ENCODE data around the gene GRK1.
A peak's percentile ranks its signal among the peaks of the same experiment; 100 is the strongest.
"Not testable (repeated sequence)": the region's sequence is repeated elsewhere in the genome, so short reads cannot be mapped to it uniquely, and the experiment has no call there.

GRK1 gene

DNA sequence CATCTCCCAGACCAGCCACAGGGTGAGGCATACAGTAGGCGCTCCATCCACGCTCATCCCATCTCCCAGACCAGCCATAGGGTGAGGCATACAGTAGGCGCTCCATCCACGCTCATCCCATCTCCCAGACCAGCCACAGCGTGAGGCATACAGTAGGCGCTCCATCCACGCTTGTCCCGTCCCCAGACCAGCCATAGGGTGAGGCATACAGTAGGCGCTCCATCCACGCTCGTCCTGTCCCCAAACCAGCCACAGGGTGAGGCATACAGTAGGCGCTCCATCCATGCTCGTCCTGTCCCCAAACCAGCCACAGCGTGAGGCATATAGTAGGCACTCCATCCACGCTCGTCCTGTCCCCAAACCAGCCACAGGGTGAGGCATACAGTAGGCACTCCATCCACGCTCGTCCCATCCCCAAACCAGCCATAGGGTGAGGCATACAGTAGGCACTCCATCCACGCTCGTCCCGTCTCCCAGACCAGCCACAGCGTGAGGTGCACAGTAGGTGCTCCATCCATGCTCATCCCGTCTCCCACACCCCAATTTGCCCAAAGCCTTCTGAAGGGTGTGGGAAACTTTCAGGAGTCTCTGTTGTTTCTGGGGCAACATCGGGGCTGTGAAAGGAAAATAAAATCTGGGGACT is 78.6 kb downstream of the GRK1 start:
- not testable (repeated sequence) for DNase-seq

DNA sequence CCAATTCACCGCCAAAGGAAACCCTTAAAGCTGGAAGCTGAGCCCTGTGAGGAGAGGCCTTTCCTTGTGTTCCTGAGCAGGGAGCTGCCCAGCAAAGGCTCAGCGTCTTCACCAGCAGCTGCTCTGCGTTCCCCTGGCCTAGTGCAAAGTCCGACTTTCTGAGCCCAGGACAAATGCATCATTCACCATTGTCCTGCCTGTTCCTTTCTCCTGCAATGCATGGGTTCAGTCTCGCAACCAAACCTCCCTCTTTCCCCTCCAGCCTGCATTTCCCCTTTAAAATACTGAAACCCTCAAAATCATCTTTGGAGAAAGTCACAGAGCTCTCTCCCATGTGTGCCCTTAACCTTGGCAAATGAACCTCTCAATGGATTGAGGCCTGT is 79.1 kb downstream of the GRK1 start:
- no peak for DNase-seq

DNA sequence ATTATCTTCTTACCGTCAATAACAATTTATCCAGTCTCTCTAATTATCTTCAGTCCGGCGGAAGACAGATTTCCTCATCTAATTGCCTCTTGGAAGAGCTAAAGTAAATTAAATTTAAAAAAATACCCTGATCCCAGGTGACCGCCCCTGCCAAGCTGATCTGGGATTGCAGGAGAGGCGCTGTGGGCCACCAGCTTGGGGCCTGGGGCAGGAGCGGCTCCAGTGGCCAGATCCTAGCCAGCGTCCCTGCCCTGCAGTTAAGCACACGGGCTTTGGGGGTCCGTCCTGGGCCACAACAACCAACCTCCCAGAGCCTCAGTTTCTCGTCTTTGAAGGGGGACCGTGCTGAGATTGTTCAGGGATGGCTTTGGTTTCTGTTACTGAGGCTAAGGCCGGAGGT is 79.7 kb downstream of the GRK1 start:
- no peak for DNase-seq

- DNase-seq, result no peak
These were observed 80.3 kb downstream of the GRK1 start for GRCh38 chr13:113747291-113747833.

GRCh38 chr13:113748101-113748861 is 81.3 kb downstream of the GRK1 start:
- DNase-seq, result no peak

DNA sequence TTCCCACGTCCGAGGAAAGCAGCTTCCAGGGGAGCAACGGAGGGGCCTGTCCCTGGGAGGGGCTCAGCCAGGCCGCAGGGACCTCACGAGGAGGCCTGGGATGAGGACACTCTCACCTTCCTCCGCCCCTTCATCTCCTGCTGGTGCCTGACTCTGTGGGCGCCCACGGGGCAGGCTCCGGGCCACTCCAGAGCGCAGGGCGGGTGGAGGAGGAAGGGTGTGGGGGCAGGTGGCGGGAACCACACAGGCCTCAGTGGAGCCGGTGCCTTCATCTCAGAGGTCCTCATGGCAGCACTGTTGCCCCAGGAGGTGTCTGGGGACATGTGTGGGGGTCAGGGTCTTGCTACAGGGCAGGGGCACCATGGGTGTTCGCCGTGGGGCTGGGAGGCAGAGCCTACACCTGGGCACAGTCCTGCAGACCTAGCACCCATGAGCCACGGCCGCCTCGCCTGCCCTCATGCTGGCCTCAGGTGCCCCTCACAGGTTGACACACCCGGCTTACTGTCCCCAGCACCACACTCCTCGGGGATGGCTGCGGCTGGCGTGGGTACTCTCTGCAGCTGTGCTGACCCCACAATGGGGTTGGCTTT is 81.9 kb downstream of the GRK1 start:
- no peak for DNase-seq

DNA sequence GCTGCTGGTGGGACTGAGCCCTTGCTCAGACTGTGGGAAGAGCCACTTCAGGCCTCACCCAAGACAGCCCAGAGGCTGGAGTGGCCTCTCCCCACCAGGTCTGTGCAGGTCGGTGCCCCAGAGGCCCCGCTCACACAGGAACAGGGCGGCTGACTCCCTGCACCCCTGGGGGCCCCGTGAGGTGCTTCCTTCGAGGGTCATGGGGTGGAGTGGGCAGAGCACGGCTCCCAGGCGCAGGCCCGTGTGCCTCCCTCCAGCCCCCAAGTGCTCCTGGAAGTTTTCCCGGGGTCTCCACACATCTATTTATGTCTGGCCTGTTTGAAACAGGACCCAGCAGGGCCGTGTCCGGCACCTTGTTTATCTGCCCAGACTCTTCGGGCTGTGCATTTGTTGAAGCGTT is 82.5 kb downstream of the GRK1 start:
- no peak for DNase-seq

- DNase-seq, result no peak
These were observed 82.9 kb downstream of the GRK1 start for GRCh38 chr13:113749967-113750366.

DNA sequence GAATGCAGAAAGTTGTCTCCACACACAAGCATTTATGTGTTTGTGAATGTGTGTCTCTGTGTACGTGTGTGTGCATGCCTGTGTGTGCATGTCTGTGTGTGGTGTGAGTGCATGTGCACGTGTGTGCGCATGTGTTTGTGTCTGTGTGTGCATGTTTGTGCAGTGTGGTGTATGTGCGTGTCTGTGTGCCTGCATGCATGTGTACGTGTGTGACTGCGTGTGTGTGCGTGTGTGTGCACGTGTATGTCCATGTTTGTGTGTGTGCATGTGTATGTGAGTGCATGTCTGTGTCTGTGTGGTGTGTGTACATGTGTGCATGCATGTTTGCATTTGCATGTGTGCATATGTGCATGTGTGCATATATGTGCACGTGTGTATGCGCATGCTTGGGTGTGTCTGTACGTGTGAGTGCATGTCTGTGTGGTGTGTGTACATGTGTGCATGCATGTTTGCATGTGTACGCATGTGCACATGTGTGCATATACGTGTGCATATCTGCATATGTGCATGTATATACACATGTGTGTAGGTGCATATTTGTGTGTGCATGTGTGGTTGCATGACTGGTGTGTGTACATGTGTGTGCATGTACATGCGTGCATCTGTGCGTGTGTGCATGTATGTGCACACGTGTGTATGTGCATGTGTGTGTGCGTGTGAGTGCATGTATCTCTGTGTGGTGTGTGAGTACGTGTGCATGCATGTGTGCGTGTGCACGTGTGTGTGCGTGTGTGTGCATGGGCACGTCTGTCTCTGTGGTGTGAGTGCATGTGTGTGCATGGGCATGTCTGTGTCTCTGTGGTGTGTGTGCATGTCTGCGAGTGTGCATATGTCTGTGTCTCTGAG is 83.8 kb downstream of the GRK1 start:
- no peak for DNase-seq

GRCh38 chr13:113751491-113751890 is 84.5 kb downstream of the GRK1 start:
- DNase-seq, result no peak

- DNase-seq, result not testable (repeated sequence)
These were observed 85.4 kb downstream of the GRK1 start for GRCh38 chr13:113752211-113752986.

DNA sequence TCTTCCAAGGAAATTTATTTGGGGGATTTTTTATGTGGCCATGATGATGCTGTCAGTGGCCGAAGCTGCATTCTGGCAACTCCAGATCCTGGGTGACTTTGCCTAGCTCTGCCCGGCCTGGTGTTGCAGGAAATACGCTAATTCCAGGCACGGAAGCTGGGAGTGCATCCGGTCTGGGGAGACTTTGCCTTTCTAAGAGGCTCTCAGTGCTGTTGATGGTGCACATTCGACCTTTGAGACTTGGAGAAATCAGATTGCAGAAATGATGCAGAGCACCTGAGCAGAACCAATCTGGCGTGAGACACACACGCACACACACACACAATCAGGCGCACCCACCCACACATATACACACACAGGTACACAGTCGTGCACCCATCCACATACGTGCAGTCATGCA is 86.2 kb downstream of the GRK1 start:
- DNase-seq, result no peak

GRCh38 chr13:113754242-113754641 is 87.2 kb downstream of the GRK1 start:
- no peak for DNase-seq

- DNase-seq, result no peak
These were observed 87.7 kb downstream of the GRK1 start for GRCh38 chr13:113754691-113755090.

- DNase-seq, result no peak
These were observed 89.5 kb downstream of the GRK1 start for GRCh38 chr13:113756441-113757097.

- DNase-seq, result peak; percentile 65
These were observed 91.9 kb downstream of the GRK1 start, which contains the start of gene TMEM255B for GRCh38 chr13:113758651-113759524. TSS of gene TMEM255B (plus strand) at chr13:113759226. CDS start at chr13:113759270, 44 bp downstream.

DNA sequence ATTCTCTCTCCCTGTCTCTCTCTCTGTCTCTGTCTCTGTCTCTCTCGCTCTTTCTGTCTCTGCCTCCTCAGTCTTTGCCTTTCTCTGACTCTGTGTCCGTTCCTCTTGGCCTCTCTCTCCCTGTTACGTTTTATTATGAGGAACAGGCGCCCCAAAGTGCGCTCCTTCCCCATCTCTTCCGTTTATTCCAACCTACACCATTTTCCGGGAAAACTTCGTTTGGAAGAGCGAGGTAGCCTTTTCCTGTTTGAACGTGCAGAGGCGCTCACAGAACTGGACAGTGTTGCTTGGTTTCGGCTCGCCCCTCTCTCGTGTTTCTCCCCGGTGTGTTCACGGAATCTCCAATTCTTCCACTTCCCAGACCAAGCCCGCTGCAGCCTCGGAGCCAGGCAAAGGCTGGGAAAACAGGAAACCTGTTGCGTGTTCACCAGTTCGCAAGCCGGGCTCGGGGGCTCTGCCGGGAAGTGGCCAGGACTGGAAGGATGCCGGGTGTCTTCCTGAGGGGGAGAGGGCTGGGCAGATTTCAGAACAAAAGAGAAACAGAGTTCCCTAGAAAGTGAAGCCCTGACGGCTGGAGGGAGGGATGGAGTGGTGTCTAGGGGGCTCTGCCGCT is 92.6 kb downstream of the GRK1 start:
- DNase-seq, result no peak

DNA sequence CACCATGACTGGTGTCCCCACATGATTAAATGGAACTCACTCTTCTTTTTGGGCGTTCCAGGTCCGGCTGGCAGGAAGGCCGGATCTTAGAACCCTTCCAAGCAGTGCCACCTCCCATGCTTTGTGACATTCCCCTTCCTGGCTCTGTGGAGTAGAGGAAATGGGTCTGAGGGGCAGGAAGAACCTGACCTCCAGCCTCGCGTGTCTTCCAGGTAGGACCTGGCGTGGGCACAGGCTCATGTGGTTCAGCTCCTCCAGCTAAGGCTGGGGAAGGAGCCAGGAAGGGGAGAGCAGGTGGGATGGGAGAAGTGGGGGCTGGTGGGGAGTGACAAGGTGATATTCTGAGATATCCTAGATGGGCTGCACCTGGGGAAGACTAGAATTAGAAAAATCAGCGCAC is 94.1 kb downstream of the GRK1 start:
- no peak for DNase-seq

GRCh38 chr13:113762075-113762474 is 95.1 kb downstream of the GRK1 start:
- no peak for DNase-seq

DNA sequence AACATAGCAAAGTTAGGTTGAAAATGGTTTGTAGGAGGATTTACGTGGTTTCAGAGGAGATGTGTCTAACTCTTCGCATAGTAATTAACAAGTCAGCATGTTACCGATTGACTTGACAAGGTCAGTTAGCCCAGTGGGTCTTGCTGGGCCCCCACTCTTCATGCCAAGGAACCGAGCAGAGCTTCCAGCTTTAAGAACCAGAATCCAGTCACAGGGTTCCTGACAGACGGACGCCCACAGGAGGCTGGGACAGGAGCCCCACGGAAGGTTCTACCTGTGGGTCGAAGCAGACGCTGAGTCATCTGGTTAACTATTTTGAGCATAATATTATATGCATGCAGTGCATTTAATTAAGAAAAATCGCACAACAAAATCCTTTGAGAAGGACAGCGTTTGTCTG is 95.5 kb downstream of the GRK1 start:
- no peak for DNase-seq

Measured in NCI-H1436 (cell line).